Stimulated activated CD4-positive, alpha-beta T cell treated with anti-CD3 and anti-CD28 coated beads, TNF-alpha, amount 100 ng/mL, for 48 hours (primary cell): ENCODE measurements around the gene RSL1D1.
"Not testable (repeated sequence)": the region's sequence is repeated elsewhere in the genome, so short reads cannot be mapped to it uniquely, and the experiment has no call there.

Experiments used
- DNase-seq, 3 donors: peaks; one replicate each; pipeline ENCODE4 v3.0.0-alpha.2; 2020; ENCODE audit warnings: low read depth in 3 of 3

Gene RSL1D1

GRCh38 chr16:11844499-11844898 is 6.8 kb downstream of the RSL1D1 start:
- DNase-seq, result no peak

- no peak for DNase-seq
Measured at GRCh38 chr16:11843861-11844260, 7.5 kb downstream of the RSL1D1 start.

GRCh38 chr16:11843206-11843605 is 8.1 kb downstream of the RSL1D1 start:
- no peak for DNase-seq

GRCh38 chr16:11841026-11841425 is 10.3 kb downstream of the RSL1D1 start:
- DNase-seq, result no peak

GRCh38 chr16:11836650-11837244 is 14.6 kb downstream of the RSL1D1 start:
- no peak for DNase-seq

- DNase-seq, result no peak
Measured at GRCh38 chr16:11835891-11836649, 15.3 kb downstream of the RSL1D1 start.

- no peak for DNase-seq
Measured at GRCh38 chr16:11835309-11835708, 16.0 kb downstream of the RSL1D1 start.

GRCh38 chr16:11833951-11834695 is 17.2 kb downstream of the RSL1D1 start:
- no peak for DNase-seq

GRCh38 chr16:11828696-11829095 is 22.6 kb downstream of the RSL1D1 start:
- DNase-seq, result no peak

GRCh38 chr16:11825520-11826165 is 25.7 kb downstream of the RSL1D1 start:
- not testable (repeated sequence) for DNase-seq

- no peak for DNase-seq
Measured at GRCh38 chr16:11824362-11824761, 27.0 kb downstream of the RSL1D1 start.

GRCh38 chr16:11823645-11824044 is 27.7 kb downstream of the RSL1D1 start:
- DNase-seq, result not testable (repeated sequence)

GRCh38 chr16:11819798-11820197 is 31.5 kb downstream of the RSL1D1 start:
- no peak for DNase-seq

GRCh38 chr16:11818970-11819369 is 32.4 kb downstream of the RSL1D1 start:
- not testable (repeated sequence) for DNase-seq

- no peak for DNase-seq
Measured at GRCh38 chr16:11816123-11816522, 35.2 kb downstream of the RSL1D1 start.

- not testable (repeated sequence) for DNase-seq
Measured at GRCh38 chr16:11814800-11815199, 36.5 kb downstream of the RSL1D1 start.

- no peak for DNase-seq
Measured at GRCh38 chr16:11806721-11807120, 44.6 kb downstream of the RSL1D1 start.

- DNase-seq, result no peak
Measured at GRCh38 chr16:11805556-11805955, 45.8 kb downstream of the RSL1D1 start.

- DNase-seq, result no peak
Measured at GRCh38 chr16:11801481-11802021, 49.8 kb downstream of the RSL1D1 start.

GRCh38 chr16:11800382-11800718 is 51.0 kb downstream of the RSL1D1 start:
- DNase-seq, result no peak

GRCh38 chr16:11799509-11800381 is 51.6 kb downstream of the RSL1D1 start:
- no peak for DNase-seq
